Activated CD8-positive, alpha-beta T cell treated with anti-CD3 and anti-CD28 coated beads for 36 hours (primary cell): ENCODE measurements around the gene CACNG6. TPM values are rescaled to one million over a fixed set of nuclear protein-coding genes. Genes with fewer than 3 reads are reported as not detected.

Experiments
- ATAC-seq: fragments of 200-7000 bp; cut with Tn5 transposase; one replicate; pipeline ENCODE4 v1.10.0; 2021; ENCODE audit warnings: mild to moderate bottlenecking, moderate library complexity
- CTCF ChIA-PET: fragments of 350-600 bp; sonication (Branson Sonifier 250); formaldehyde crosslinking; loops from one replicate; lab custom pipeline; 2021; ENCODE audit warnings: antibody characterized with exemption; lab: Charles Lee
- POLR2A ChIA-PET: fragments of 350-600 bp; sonication (Branson Sonifier 250); formaldehyde crosslinking; loops from one replicate; lab custom pipeline; 2021; ENCODE audit warnings: antibody characterized with exemption; lab: Charles Lee
- DNase-seq: peaks from one replicate; pipeline ENCODE4 v3.0.0-alpha.2; 2020
- H3K27ac Mint-ChIP-seq: one replicate; pipeline ENCODE4 v1.8.0; 2021; ENCODE audit warnings: mild to moderate bottlenecking, mixed read lengths
- H3K27me3 Mint-ChIP-seq: one replicate; pipeline ENCODE4 v1.8.0; 2021; ENCODE audit warnings: mixed read lengths
- H3K36me3 Mint-ChIP-seq: one replicate; pipeline ENCODE4 v1.8.0; 2021; ENCODE audit warnings: low read depth, mixed read lengths
- H3K4me1 Mint-ChIP-seq: one replicate; pipeline ENCODE4 v1.8.0; 2021; ENCODE audit warnings: low read depth, mixed read lengths
- H3K4me3 Mint-ChIP-seq: one replicate; pipeline ENCODE4 v1.8.0; 2021; ENCODE audit warnings: mild to moderate bottlenecking, moderate library complexity, mixed read lengths
- H3K9me3 Mint-ChIP-seq: one replicate; pipeline ENCODE4 v1.8.0; 2021; ENCODE audit warnings: mixed read lengths
- CTCF ChIP-seq: fragments of 200-600 bp; IDR thresholded peaks from one replicate; pipeline ENCODE4 v1.8.0; 2022; ENCODE audit warnings: antibody characterized with exemption, mild to moderate bottlenecking
- intact Hi-C: fragments of 100-400 bp; cut with micrococcal nuclease; formaldehyde crosslinking; loops from one replicate; pipeline ENCODE4 v1.10.0; 2022
- total RNA-seq, 2 experiments: library from RNA; stranded (reverse); gene quantifications; one replicate each; pipeline ENCODE4 v1.2.3, GENCODE V29; 2021

Gene CACNG6
- total RNA-seq, 2 experiments from 2014 or later: not detected

GRCh38 chr19:53951947-53952346 lies 39.5 kb upstream of the CACNG6 start:
- ATAC-seq: no peak
- Mint-ChIP-seq H3K27ac (no peak overlapping the region), H3K9me3 (no peaks in the 10 kb centered on the region), H3K4me1 (no peaks in the 10 kb centered on the region), H3K27me3 (peaks cover 29% of the 10 kb centered on the region), H3K4me3 (no peak overlapping the region), H3K36me3 (no peaks in the 10 kb centered on the region)
- CTCF ChIA-PET: interaction anchor here (1.1 kb wide), 1 partner anchor 72 kb away, joined by 3 read pairs; no protein-coding TSS in a partner anchor
- intact Hi-C loops: no loop called here
- TF ChIP-seq CTCF: no peak
- POLR2A ChIA-PET: no interaction called here
- no peak for DNase-seq

GRCh38 chr19:53953383-53953782 lies 38.1 kb upstream of the CACNG6 start:
- Mint-ChIP-seq H3K4me1 (no peaks in the 10 kb centered on the region), H3K36me3 (no peaks in the 10 kb centered on the region), H3K27ac (no peak overlapping the region), H3K27me3 (peaks cover 35% of the 10 kb centered on the region), H3K9me3 (no peaks in the 10 kb centered on the region), H3K4me3 (no peak overlapping the region)
- POLR2A ChIA-PET: no interaction called here
- intact Hi-C loops: no loop called here
- TF ChIP-seq CTCF: no peak
- CTCF ChIA-PET: no interaction called here
- DNase-seq (no peak), ATAC-seq (no peak)

GRCh38 chr19:53957448-53958167 lies 33.8 kb upstream of the CACNG6 start:
- DNase-seq (no peak), ATAC-seq (no peak)
- ChIA-PET CTCF (interaction anchor here (0.6 to 1.0 kb wide), 2 partner anchors 13 to 185 kb away, joined by 3 to 4 read pairs; no protein-coding TSS in a partner anchor), POLR2A (no interaction called here)
- H3K27ac Mint-ChIP-seq: no peak overlapping the region
- H3K9me3 Mint-ChIP-seq: no peaks in the 10 kb centered on the region
- intact Hi-C loops: no loop called here
- H3K36me3 Mint-ChIP-seq: no peaks in the 10 kb centered on the region
- peaks cover 53% of the 10 kb centered on the region for H3K27me3 Mint-ChIP-seq
- no peak overlapping the region for H3K4me3 Mint-ChIP-seq
- TF ChIP-seq CTCF: no peak
- H3K4me1 Mint-ChIP-seq: peaks cover 2% of the 10 kb centered on the region

- Mint-ChIP-seq H3K27me3 (peaks cover 53% of the 10 kb centered on the region), H3K4me1 (peaks cover 2% of the 10 kb centered on the region), H3K36me3 (no peaks in the 10 kb centered on the region), H3K4me3 (no peak overlapping the region), H3K9me3 (no peaks in the 10 kb centered on the region), H3K27ac (no peak overlapping the region)
- CTCF ChIA-PET: interaction anchor here (0.6 kb wide), 1 partner anchor 13 kb away, joined by 4 read pairs; no protein-coding TSS in a partner anchor
- POLR2A ChIA-PET: no interaction called here
- DNase-seq (no peak), ATAC-seq (no peak)
- intact Hi-C loops: no loop called here
- no peak for TF ChIP-seq CTCF
These were observed 33.3 kb upstream of the CACNG6 start for GRCh38 chr19:53958168-53958571.

GRCh38 chr19:53958823-53959757 lies 32.3 kb upstream of the CACNG6 start:
- Mint-ChIP-seq H3K36me3 (no peaks in the 10 kb centered on the region), H3K4me1 (peaks cover 2% of the 10 kb centered on the region), H3K4me3 (no peak overlapping the region), H3K27ac (no peak overlapping the region), H3K9me3 (no peaks in the 10 kb centered on the region), H3K27me3 (peaks cover 59% of the 10 kb centered on the region)
- ChIA-PET POLR2A (no interaction called here), CTCF (no interaction called here)
- no peak for TF ChIP-seq CTCF
- ATAC-seq (no peak), DNase-seq (no peak)
- intact Hi-C loops: no loop called here
